ENCODE results near the gene LEFTY1.
"Not testable (repeated sequence)": the region's sequence is repeated elsewhere in the genome, so short reads cannot be mapped to it uniquely, and the experiment has no call there.

The LEFTY1 gene

DNA sequence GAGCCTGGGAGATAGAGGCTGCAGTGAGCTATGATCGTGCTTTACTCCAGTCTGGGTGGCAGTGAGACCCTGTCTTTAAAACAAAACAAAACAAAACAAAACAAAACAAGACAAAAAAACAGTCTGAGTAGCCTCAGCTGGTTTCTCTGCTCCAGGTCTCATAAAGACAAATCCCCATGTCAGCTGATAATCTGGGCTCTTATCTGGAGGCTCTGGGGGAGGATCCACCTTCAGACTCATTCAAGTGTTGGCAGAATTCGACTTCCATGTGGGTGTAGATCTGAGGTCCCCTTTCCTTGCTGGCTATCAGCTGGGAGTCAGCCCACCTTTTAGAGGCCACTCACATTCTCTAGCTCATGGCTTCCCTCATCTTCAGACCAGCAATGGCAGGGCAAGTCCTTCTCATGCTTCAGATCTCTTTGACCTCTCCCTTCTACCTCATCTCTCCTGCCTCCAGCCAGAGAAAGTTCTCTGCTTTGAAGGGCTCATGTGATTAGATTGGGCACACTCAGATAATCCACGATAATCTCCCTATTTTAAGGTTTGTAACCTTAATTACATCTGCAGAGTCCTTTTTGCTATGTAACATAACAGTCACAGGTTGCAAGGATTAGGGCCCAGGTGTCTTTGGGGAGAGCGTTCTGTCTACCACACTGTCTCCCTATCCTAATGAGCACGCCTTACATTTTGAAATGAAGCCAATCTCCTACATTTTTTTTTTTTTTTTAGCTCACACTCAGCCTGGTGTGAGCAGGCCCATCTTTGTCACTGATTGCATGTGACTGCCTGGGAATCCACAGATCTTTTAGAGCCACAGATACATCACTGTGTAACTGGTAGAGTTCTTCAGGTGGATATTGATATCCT, 42.6 kb upstream of the LEFTY1 start:
- H3K27me3 ChIP-seq: no peaks in the 10 kb centered on the region
- TF ChIP-seq, protein P1, sequence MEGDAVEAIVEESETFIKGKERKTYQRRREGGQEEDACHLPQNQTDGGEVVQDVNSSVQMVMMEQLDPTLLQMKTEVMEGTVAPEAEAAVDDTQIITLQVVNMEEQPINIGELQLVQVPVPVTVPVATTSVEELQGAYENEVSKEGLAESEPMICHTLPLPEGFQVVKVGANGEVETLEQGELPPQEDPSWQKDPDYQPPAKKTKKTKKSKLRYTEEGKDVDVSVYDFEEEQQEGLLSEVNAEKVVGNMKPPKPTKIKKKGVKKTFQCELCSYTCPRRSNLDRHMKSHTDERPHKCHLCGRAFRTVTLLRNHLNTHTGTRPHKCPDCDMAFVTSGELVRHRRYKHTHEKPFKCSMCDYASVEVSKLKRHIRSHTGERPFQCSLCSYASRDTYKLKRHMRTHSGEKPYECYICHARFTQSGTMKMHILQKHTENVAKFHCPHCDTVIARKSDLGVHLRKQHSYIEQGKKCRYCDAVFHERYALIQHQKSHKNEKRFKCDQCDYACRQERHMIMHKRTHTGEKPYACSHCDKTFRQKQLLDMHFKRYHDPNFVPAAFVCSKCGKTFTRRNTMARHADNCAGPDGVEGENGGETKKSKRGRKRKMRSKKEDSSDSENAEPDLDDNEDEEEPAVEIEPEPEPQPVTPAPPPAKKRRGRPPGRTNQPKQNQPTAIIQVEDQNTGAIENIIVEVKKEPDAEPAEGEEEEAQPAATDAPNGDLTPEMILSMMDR (IDR thresholded peaks at IDR 0.05): no peak
- no peak overlapping the region for H3K27ac ChIP-seq
- no peaks in the 10 kb centered on the region for H3K36me3 ChIP-seq
- H3K4me1 ChIP-seq (ENCODE audit: control insufficient read depth in 1 of 2, insufficient read depth in 1 of 2, low read depth in 1 of 2, low read length in 1 of 2): peaks cover 6% of the 10 kb centered on the region in 2 experiments
- no peaks in the 10 kb centered on the region for H3K9me3 ChIP-seq
- H3K4me3 ChIP-seq (ENCODE audit: low read depth in 1 of 2, low read length in 1 of 2): no peak overlapping the region

DNA sequence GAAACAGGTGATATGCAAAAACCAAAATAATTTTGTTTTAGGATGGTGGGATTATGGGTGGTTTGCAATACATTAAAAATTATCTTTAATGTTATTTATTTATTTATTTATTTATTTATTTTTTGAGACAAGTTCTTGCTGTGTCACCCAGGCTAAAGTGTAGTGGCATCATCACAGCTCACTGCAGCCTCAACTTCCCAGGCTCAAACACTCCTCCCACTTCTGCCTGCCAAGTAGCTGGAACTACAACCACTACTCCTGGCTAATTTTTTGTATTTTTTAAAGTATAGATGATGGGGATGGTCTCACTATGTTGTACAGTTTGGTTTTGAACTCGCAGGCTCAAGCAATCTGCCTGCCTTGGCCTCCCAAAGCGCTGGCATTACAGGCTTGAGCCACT, 41.6 kb upstream of the LEFTY1 start:
- Histone ChIP-seq H3K36me3 (no peaks in the 10 kb centered on the region), H3K4me1 (ENCODE audit: control insufficient read depth in 1 of 2, insufficient read depth in 1 of 2, low read depth in 1 of 2, low read length in 1 of 2) (peaks cover 10 to 11% of the 10 kb centered on the region in 2 experiments), H3K27me3 (no peaks in the 10 kb centered on the region), H3K27ac (no peak overlapping the region), H3K9me3 (no peaks in the 10 kb centered on the region), H3K4me3 (ENCODE audit: low read depth in 1 of 2, low read length in 1 of 2) (no peak overlapping the region)
- TF ChIP-seq, protein P1 (IDR thresholded peaks at IDR 0.05): no peak

DNA sequence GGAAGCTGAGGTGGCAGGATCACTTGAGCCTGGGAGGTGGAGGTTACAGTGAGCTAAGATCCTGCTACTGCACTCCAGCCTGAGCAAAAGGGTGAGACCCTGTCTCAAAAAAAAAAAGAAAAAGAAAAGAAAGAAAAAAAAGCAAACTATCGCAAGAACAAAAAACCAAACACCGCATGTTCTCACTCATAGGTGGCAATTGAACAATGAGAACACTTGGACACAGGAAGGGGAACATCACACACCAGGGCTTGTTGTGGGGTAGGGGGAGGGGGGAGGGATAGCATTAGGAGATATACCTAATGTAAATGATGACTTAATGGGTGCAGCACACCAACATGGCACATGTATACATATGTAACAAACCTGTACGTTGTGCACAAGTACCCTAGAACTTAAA, 40.5 kb upstream of the LEFTY1 start:
- H3K4me3 ChIP-seq (ENCODE audit: low read depth in 1 of 2, low read length in 1 of 2); H3K9me3 ChIP-seq; H3K27me3 ChIP-seq; H3K27ac ChIP-seq; H3K36me3 ChIP-seq: not testable (repeated sequence)
- peaks cover 15 to 16% of the 10 kb centered on the region in 2 experiments for H3K4me1 ChIP-seq (ENCODE audit: control insufficient read depth in 1 of 2, insufficient read depth in 1 of 2, low read depth in 1 of 2, low read length in 1 of 2)

DNA sequence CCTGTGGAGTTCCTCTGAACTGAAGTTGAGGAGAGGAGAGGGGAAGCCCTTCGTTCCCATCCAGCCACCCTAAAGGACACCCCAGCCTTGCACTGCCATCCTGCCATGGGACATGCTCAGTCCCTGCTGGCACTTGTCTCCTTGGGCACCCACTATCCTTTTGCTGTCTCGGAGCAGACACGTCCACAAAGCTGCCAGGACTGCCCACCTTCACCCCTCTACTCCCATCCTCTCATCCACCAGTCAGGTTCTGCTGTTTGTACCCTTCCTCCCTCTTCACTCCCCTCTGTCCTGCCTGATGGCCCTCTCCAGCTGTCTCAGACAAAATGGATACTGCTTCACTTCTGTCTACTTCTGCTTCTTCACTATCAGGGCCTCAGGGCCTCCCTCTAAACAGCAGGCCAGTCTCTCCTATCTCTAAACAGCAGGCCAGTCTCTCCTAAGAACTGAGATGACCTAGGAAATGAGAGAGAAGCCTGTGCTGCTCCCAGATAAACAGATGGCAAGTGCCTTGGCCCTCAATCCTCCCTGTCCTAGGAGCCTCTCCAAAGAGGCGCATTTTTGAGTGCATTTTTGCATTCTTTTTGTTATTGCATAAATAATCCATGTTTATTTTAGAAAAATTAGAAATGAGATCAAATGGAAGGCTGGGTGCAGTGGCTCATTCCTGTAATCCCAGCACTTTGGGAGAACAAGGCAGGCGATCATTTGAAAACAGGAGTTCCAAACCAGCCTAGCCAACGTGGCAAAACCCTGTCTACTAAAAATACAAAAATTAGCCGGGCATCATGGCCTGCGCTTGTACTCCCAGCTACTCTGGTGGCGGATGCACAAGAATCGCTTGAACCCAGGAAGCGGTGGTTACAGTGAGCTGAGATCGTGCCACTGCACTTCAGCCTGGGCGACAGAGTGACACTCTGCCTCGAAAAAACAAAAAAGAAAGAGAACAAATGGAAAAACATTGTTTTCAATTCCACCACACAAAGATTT, 39.5 kb upstream of the LEFTY1 start:
- Histone ChIP-seq H3K27me3 (no peaks in the 10 kb centered on the region), H3K9me3 (no peaks in the 10 kb centered on the region)
- TF ChIP-seq, protein P1 (IDR thresholded peaks at IDR 0.05): no peak

DNA sequence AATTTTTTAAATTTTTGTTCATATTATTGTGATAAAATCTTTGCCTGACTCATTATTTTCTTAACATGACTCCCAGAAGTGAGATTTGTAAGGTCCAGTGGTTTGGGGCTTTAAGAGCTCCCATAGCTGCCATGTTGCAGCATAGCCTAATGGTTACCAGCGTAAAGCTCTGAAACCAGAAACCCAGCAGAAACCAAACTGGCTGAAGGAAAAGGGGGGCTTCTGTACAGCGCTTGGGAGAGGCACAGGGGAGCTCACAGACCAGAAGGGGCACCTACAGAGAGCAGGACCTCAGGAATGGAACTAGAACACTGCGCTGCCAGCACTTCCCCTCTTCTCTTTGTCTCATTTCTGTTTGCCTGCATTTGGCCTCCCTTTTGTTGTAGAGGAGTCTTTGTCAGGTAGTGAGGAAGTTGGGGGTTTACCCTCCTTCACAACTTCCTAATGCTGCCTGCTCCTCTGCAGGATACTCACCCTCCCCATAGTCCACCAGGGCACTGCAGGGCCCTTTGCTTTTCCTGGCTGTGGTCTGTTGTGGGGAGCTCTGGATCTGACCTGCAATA, 37.7 kb upstream of the LEFTY1 start:
- Histone ChIP-seq H3K27me3 (no peaks in the 10 kb centered on the region), H3K4me3 (ENCODE audit: low read depth in 1 of 2, low read length in 1 of 2) (no peak overlapping the region), H3K36me3 (peaks cover 9% of the 10 kb centered on the region), H3K9me3 (no peaks in the 10 kb centered on the region), H3K4me1 (ENCODE audit: control insufficient read depth in 1 of 2, insufficient read depth in 1 of 2, low read depth in 1 of 2, low read length in 1 of 2) (peaks cover 30 to 36% of the 10 kb centered on the region in 2 experiments), H3K27ac (peak overlapping the region; percentile 63)
- TF ChIP-seq, protein P1 (IDR thresholded peaks at IDR 0.05): no peak

More for the DNA sequence above, 39.5 kb upstream of the LEFTY1 start:
- Histone ChIP-seq H3K4me1 (ENCODE audit: control insufficient read depth in 1 of 2, insufficient read depth in 1 of 2, low read depth in 1 of 2, low read length in 1 of 2) (peaks cover 18 to 22% of the 10 kb centered on the region in 2 experiments), H3K27ac (no peak overlapping the region), H3K36me3 (no peaks in the 10 kb centered on the region), H3K4me3 (ENCODE audit: low read depth in 1 of 2, low read length in 1 of 2) (no peak overlapping the region)

Measured in neutrophil (primary cell).